NCI-H2081 (cell line): ENCODE measurements around the gene WARS2.

ENCODE experiments used
- DNase-seq, 2 experiments: peaks; one replicate each; lab custom pipeline; 2025; lab: John Stamatoyannopoulos, UW

WARS2 gene

DNA sequence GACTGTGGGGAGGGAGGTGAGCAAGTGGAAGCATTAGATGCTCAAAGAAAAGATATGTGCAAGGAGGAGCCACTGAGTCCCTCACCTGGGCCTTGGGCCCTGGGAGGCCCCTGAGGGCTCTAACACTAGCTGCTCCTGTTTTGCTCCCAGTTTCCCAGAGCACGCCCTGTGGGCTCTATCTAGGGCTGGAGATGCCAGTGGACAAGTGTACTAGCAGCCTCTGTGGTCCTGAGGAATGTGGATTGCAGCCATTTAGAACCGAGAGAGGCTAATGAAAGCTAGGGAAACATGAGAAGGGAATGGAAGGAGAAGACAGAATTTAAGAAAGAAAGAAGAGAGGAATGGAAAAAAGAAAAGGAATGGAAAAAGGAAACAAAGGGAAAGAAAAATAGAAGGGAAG lies 142.3 kb downstream of the WARS2 start:
- no peak for DNase-seq

DNA sequence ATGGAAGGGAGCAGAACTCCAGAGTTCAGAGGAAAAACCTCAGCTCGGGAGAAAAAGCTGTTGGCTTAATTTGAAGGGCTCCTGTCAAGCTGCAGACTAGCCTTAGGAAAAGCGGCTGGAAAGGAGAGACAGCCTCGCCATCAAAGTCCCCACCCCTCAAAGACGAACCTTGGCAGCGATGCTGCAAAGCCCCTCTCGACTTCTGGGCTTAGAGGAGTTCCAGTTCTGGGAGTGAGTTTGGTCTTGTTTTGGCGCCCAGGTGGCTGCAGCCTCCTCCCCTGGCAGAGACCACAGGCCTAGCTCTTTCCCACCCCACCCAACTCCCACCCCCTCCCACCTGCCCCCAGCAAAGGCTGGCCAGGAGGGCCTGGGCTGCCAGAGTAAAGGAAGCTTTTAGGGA lies 143.2 kb downstream of the WARS2 start:
- no peak for DNase-seq

DNA sequence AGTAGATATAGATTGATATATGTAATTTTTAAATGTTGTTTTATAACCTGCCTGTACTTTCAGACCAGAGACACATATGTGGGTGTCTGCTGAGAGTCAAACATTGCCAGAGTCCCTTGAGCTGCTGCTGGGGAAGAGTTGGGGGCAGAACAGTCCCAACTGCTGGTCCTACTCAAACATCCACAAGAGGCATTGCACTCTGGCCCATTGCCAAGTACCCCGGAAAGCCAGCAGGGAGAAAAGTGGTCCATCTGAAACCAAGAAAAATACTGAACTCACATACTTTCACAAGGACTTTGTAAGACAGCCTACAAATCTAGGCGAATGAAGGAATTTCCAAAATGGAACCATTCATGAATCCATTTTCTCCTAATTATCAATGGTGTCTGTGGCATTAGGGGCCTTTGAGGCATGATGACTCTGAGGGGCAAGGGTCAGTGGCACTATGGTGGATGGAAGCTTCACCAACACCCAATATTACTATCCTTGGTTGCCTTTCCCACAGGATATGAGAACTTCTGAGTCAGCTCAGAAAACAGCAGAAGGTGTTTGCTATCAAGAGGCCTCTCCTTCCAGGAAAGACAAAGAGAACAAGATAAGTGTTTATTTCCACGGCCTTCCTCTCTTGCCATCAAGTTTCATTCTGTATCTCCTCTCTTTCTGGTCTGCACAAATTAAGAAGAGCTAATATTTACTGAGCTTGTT lies 145.0 kb downstream of the WARS2 start:
- DNase-seq, result no peak

DNA sequence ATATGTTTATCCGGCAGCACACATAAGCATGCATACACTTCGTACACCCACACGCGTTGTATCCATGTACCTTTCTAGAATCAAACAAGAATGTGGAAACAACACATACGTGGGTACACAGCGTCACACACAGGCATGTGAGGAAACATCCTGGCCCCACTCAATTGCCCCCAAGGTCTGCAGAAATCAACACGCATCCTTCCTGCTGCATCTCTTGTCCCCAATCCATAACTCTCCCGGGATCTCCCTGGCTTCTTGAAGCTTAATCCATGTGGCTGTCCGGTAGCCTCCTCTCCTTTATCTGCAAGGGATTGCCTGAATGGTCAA lies 146.8 kb downstream of the WARS2 start:
- no peak for DNase-seq

DNA sequence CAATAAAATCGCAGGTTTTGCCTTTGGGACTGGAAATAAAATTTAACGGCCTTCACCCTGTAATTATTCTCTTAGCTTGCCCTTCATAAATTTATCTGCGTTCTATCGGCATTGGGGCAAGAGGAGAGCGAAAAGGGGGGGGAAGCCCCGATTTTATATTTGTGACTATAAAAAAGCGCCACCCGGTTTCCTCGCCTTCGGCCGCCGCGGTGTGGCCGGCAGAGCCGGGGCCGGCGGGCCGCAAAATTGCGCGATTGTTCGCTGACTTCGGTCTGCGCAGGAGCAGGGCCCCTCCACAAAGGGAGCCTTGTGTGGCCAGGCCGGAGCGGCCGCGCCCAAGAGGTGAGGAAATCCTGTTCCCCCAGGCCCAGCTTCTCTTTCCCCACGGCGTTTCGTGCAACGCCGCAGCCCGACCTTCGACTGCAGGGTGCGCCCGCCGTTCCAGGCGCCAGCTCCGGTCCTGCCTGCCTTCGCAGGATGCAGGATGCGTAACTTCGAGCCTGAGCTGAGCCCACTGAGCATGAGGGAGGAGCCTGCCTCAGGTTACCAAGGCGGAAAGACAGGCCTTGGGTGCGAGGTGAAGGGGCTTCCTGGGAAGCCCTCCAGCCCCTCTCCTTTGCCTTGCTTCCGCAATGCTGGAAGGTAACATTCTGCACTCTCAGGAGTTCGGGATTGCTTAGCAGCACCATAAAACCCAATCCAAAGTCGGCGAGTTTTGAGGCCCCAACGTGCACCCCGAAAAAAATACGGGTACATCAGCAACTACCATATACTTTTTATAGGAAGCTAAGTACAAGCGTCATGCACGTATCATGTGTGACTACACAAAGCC lies 147.4 kb downstream of the WARS2 start:
- no peak for DNase-seq

DNA sequence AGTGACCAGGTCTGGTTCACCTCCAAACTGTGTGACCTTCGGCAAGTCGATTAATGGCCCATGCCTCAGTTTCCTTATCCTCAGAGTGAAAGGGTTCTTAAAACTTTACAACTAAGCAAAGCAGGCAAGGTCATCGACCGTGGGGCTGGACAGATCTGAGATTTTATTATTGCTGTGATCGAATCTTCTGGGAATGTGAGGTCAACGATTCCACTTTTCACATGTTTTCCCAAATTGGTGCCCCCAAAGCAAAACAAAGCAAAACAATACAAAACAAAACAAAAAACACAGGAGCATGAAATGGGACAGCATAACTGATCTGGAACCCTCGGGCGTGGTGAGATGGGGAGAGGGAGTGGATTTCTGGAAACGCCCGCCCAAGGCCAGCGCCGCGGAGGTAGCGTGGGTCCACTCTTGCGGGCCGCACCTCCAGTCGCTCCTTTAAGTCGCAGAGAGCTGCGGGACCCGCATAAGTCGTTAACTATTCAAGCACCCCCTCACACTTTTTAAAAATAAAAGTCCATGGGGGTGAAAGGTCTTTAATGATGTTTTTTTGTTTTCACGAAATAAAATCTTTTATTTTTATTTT lies 148.1 kb downstream of the WARS2 start:
- no peak for DNase-seq

DNA sequence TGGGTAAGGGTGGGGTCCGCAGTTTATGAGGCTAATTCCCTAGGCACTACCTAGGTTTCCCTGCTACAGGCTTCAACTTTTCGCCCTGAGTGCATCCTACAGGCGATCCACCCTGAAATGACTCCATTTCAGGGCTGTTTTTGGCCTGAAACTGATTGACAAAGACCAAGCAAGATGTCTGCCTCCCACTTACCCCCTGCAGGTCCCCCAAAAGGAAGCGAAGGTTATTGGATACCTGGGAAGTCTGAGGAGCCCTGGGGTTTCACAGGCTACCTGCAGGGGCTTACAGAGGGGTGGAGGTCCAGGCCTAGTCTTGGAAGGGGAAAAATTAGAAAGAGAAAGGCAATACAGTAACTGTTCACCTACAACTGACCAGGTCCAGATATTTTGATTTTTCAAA lies 149.0 kb downstream of the WARS2 start:
- no peak for DNase-seq

DNA sequence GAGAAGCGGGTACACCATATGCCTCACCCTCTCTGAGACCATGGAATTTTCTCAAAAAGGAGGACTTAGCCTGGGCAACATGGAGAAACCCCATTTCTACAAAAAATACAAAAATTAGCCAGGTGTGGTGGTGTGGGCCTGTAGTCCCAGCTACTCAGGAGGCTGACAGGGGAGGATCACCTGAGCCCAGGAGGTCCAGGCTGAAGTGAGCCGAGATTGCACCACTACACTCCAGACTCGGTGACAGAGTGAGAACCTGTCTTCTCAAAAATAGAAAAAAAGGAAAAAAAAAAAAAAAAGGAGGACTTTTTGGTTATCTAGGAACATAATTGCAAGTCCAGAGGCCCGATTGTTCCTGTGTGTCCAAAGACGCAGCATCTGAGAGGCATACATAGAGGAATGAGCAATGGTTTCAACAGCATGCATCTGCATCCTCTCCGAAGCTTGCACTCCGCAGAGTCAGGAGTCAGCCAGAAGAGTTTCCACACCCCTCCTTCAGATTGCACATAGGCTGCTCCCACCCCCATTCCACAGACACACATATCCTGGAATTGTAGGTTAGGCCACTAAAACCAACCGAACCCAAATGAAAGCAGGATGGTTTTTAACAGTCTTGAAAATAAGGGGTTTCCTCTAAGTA lies 149.8 kb downstream of the WARS2 start:
- no peak for DNase-seq

DNA sequence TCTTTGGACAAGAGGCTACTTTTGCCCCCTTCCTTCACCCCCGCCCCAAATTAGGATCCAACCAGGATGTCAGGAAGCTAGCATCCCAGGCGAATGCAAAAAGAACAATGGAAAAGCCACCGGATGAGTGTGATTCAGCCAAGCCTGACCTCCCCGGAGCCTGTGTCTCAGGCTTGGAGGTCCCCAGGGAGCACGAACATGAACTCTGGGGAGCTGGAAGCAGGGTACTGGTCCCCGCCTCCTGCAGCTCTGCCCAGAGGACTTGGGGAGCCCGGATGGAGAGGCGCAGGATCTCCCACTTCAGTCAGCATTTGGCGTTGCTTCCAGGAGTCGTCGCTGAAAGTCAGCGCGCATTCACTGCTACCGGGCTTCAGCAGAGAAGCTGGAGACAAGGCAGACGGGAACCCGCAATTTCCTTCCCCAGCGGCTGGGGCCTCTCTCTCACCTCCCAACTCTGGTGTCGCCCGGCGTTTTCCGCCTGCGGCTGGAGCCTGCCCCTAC lies 150.5 kb downstream of the WARS2 start:
- DNase-seq, result no peak

DNA sequence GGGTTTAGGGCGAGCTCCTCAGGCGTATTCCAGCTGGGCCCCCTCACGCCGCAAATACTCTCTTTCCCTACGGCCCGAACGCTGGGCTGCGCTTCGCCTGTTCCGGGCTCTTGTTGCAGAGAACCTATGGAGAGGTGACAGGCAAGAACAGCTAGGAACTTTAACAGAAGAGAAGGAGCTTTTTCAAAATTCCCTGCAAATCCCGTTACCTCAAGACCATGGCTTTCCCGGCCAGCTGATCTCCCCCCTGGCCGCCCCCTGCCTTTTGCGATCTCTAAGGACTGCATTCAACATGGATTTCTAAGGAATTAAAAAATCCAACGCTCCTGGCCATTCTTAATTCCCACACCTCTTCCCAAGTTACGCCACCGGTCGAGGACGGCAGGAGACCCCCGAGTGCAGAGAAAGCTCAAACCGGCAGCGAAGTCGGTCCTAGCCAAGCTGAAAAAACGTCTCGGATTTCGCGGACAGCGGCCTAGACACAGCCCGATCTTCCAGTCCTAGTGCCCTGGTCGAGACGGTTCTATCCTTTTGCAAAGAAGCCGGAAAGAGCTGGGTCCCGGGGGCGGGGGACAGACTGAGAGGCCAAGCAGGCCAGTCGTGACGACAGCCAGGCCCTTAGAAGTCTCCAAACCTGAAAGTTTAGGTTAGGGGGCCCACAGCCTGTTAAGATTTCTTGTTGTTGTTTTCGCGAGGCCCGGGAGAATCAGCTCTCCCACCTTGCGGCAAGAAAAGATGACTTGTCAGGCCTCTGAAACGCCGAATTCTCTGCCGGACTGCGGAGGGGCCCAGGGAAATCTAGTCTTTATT lies 151.2 kb downstream of the WARS2 start:
- no peak for DNase-seq

DNA sequence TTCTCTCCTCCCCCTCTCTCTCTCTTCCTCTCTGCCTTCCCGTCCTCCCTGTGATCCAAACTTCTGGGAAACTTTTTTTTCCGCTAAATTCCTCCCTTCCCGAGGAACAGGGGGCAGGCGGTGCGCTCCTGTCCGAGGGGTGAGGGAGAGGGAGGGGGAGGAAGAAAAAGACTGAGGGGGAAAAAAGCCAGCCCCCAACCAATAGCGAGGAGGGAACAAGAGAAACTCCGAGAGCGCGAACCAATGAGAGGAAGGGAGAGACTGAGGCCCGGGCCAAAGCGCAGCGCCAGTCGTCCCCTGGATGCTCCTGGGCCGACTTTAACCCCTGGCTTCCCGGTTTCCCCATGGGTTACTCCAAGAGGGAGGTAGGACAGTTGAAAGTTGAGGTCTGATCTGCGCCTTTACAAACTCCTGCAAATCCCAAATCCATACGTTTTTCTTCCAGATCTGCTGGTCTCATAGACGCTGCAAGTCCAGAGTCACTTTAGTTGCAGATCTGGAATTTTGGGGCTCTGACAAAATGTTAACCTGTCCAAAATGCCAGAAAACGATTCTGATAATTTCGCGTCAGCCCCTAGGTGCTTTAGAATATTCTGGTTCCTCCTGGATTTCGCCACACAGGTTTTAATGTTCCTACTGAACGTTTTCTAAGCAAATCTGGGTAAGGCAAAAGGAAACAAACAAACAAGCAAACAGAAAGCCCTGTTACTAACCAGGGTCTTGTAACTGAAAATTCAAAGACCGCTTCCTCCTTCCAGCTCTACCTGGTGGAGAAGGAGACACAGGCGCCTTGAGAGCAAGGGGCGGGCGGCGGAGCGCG lies 152.1 kb downstream of the WARS2 start, which contains the start of gene TBX15:
Gene TBX15 (minus strand): TSS at position 158 of the 820 bp plus-strand sequence. CDS start 548 bp downstream, outside the sequence.
- DNase-seq, result no peak

DNA sequence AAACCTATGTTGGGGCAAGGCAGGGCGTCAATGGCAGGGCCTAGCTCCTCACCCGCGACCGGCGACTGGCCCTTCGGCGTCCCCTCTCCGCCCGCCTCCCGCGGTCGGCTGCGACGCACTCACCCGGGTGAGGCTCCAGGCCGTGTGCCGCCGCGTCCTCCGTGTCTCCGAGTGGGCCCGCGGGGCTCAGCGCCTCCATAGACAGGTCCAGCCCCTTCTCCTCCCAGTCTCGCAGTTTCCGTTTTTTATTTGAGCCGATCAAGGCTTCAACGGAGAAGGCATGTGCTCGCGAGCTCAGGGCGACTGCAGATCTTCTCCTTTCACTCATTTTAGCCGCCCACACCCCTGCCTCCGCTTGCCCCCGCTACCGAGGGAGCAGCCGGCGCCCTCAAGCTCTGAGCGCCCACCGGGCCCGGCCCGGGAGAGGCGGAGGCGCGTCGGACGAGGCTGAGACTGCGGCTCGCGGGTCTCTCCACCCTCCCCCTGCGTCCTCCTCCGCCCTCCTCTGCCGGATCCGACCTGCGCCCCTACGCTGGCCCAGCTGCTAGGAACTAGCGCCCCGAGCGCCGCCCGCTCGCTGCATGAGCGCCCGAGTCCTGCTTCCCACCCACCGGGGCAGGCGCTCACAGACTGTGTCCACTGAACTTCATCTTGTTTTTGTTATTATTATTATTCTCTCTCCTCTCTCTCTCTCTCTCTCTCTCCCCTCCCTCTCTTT lies 152.8 kb downstream of the WARS2 start:
- DNase-seq, result no peak

DNA sequence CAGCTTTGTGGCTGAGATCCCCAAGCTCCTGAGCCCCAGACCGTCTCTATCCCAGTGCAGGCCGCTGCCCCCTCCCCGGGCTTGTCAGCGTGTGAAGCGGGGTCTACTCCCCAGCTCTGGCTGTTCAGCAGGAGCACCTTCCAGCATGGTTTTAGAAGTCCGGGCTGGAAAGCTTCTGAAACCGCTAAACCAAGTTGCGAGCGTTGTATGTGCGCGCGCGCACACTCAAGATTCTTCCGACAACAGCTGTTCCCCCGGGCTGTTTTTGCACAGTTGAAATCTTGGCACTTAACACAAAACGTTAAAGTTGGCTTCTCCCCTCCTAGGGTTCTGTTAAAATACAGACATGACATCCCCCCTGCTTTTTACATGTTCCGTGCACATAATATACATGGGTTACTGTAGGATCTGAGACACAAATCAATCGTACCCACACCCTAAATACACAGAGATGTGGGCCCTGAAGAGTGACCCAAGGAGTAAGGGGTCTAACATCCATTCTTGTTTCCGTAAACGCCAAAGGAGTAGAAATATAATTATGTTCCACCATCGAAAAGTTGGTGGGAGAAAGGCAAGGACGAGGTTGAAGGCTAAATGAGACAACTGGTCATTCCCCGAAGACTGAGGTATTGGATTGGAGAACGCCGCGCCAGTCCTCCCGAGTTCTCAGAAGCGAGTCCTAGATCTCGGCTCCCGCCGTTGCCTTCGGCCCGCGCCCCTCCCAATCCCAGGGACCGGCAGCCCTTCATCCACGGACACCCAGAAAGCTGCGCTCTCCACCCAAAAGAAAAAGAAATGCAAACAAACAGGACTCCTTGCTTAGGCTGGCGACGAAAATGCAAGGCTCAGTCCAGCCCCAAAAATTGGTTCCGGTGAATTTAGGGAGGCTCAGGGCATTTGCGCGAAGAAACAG lies 153.6 kb downstream of the WARS2 start:
- no peak for DNase-seq

DNA sequence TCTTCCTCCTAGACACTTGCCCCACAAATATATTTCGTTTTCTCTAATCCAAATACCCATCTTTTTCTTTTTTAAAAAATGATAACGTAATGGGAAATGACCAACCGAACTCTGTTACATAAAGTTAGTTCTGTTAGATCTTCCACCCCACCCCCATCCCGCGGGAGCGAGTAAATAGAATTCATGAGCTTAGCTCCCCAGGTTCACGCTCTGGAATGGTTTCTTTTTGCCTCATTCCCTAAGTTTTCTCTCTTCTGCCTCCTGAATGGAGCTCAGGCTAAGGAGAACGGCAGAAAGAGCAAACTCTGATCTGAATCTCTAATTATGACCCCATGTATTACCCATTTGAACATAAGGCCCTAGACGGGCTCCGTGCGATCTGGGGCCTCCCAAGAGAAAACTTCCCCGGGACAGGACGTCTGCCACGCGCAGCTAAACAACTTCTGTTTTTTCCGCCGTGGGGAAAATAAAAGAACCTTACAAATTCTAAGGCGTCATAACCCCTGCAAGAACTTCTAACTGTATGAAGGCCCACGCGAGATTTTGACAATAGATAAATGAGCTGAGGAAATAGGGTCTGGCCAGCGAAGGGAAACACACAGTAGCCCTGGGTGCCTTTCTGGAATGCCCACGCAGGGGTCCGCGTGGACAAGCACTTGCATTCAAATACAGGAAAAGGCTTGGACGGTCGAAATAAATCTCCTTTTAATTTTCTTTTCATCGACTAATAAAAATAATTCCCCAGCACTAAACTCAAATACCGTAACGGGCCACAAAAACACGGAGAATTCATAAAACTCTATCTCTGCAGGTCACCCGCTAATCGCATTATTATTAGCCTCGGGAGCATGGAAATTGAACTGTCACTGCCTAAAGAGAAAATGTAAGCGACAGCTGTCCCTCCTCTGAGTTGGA lies 154.6 kb downstream of the WARS2 start:
- DNase-seq, result no peak

DNA sequence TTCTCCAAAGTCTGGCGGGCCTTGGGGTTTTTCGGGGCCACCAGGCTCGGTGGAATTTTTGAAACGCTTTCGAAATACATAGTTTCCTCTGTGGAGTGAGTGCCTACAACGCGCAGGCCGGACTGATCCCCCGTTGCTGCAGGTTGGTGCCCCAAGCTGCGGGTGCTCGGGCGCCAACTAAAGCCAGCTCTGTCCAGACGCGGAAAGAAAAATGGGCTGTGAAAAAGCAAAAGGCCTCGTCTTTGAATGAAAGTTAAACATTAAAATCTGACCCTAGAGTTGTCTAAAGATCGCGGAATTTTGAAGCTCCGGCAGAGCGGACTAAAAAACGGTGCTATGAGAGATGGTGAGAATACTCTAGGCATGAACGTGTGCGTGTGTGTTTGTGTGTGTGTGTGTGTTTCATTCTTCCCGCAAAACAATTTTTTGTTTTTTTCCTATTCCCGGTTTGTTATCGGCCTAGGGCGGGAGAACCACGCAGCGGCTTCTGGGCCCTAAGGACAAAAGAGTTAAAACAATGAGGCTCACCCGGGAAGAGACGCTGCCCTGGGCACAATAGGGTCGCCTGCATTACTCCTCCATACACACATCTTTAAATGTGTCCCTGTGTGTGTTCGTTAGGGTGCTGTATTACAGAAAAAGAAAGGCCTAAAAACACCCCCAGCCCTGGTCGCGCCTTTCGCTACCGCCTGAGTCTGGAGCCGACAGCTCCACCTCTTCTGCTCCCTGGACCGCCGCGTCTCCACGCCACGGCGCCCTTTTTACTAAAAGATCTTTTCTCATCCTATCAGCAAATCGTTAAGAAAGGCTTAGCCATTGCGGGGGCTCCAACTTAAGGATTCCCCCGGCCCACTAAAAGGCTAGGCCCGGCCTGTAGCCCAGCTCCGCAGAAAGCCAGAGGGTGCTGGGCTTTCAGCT lies 155.5 kb downstream of the WARS2 start:
- no peak for DNase-seq

DNA sequence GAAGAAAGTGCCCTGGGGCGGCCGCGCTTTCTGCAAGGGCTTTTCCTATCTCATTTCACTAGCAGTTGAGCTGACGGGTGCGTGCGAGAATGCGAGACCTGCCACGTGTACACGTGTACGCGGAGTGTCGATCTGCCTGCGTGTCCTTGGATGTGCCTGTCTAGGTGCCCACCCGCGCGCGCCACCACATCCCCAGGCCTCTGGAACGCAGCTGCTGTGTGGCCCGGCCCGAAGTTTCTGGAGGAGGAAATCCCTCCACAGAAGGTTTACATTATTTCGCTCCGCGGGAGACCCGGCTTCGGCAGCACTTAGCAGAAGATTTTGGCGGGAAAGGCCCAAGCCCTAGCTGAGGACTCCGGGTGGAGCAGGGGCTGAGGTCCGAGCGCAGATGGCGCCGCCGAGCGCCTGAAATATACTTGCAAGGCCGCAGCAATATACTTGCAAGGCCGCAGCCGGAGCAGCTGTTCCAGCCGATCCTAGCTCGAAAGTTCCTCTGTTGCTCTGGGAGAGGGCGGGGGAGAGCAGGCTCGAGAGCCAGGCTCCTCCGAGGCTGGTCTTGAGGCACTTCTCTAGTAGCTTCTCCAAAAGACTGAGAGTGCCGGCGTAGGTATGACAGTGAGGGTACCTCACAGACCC lies 156.2 kb downstream of the WARS2 start:
- DNase-seq, result no peak
